Neutrophil (primary cell): ENCODE results near the gene SMAD2.

Experiments
- H3K27ac ChIP-seq: fragments of 200-600 bp; sonication (generic); 2 replicates; pipeline ENCODE4 v1.5.1; 2016; ENCODE audit warnings: mild to moderate bottlenecking, moderate library complexity
- H3K27me3 ChIP-seq: fragments of 200-600 bp; sonication (generic); 2 replicates; pipeline ENCODE4 v1.6.0; 2016; ENCODE audit warnings: mild to moderate bottlenecking
- H3K36me3 ChIP-seq: fragments of 200-600 bp; sonication (generic); 2 replicates; pipeline ENCODE4 v1.5.1; 2017
- H3K4me1 ChIP-seq, 2 experiments: fragments of 200-600 bp in 1 of 2; sonication (generic) in 1 of 2; 1 replicate in 1 of 2; 2 replicates in 1 of 2; pipeline versions ENCODE4 v1.5.1 to v1.6.1; 2013 to 2016; ENCODE audit warnings: low read depth in 1 of 2, low read length in 1 of 2, mild to moderate bottlenecking in 1 of 2, moderate library complexity in 1 of 2; ENCODE audit not compliant: control insufficient read depth in 1 of 2, insufficient read depth in 1 of 2
- H3K4me3 ChIP-seq, 2 experiments: fragments of 200-600 bp in 1 of 2; sonication (generic) in 1 of 2; 1 replicate in 1 of 2; 2 replicates in 1 of 2; pipeline ENCODE4 v1.5.1; 2013 to 2016; ENCODE audit warnings: low read depth in 1 of 2, low read length in 1 of 2, mild to moderate bottlenecking in 1 of 2, moderate library complexity in 1 of 2
- H3K9me3 ChIP-seq: fragments of 200-600 bp; sonication (generic); 2 replicates; pipeline ENCODE4 v1.5.1; 2016
- TF ChIP-seq, protein P1 (sequence below): fragments of 200-600 bp; sonication (generic); IDR thresholded peaks from 2 replicates; pipeline ENCODE4 v1.5.1; 2016; ENCODE audit warnings: antibody characterized with exemption

SMAD2 gene

DNA sequence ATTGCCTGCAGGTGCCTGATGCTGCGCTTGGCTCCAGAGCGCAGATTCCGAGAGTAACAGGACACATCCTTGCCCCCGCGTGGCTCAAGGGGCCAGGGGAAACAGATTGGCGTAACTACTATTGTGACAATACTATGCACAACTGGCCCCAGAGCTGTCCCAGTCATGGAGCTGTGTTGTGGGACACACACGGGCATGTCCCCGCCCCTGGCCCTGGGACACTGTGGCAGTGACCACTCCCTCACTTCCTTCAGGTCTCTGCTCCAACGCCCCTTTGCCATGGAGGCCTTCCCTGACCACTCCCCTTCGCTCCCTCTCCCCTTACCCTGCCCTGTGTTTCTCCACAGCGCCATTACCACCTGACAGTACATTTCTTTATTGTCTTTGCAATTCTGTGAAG, 132.1 kb downstream of the SMAD2 start:
- Histone ChIP-seq H3K4me1 (no peaks in the 10 kb centered on the region), H3K27me3 (no peaks in the 10 kb centered on the region), H3K4me3 (no peak overlapping the region), H3K27ac (no peak overlapping the region), H3K9me3 (no peaks in the 10 kb centered on the region), H3K36me3 (no peaks in the 10 kb centered on the region)
- TF ChIP-seq, protein P1, sequence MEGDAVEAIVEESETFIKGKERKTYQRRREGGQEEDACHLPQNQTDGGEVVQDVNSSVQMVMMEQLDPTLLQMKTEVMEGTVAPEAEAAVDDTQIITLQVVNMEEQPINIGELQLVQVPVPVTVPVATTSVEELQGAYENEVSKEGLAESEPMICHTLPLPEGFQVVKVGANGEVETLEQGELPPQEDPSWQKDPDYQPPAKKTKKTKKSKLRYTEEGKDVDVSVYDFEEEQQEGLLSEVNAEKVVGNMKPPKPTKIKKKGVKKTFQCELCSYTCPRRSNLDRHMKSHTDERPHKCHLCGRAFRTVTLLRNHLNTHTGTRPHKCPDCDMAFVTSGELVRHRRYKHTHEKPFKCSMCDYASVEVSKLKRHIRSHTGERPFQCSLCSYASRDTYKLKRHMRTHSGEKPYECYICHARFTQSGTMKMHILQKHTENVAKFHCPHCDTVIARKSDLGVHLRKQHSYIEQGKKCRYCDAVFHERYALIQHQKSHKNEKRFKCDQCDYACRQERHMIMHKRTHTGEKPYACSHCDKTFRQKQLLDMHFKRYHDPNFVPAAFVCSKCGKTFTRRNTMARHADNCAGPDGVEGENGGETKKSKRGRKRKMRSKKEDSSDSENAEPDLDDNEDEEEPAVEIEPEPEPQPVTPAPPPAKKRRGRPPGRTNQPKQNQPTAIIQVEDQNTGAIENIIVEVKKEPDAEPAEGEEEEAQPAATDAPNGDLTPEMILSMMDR: no peak

DNA sequence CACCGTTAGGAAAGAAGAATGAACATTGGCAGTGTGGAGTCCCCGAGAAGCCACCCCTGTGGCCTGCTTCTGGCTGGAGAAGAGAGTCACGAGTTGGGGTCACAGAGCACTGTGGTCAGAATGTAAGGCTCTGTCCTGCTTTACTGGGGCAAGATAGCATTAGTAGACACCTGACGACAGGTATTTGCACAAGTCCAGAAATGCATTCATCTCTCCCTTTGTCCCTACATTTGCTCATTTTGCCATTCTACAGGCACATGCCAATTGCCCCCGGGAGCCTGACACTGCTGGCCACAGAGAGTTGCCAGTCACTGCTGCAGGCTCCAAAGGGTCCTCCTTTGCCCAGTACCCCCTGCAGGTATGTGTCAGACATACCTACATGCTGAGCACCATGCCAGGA, 133.3 kb downstream of the SMAD2 start:
- Histone ChIP-seq H3K9me3 (no peaks in the 10 kb centered on the region), H3K4me1 (no peaks in the 10 kb centered on the region), H3K27ac (no peak overlapping the region), H3K36me3 (no peaks in the 10 kb centered on the region), H3K27me3 (no peaks in the 10 kb centered on the region), H3K4me3 (no peak overlapping the region)
- TF ChIP-seq, protein P1: no peak

DNA sequence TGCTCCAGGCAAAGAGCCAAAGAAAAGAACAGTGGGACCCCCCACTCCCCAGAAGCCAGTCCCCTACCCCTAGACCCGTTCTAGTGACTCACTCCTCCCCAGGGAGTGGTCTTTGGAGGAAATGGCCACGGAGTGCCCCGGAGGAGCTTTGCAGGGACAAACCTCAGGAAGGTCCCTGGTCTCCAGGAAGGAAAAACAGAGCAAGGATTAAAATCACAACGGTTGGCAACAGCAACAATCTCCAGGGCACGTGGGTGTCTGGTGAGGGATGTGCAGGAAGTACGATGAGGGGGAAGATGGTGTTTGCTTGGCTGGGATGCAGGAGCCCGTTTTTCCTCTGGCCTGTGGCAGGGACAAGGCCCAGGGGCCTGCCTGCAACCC, 135.0 kb downstream of the SMAD2 start:
- Histone ChIP-seq H3K9me3 (no peaks in the 10 kb centered on the region), H3K27ac (no peak overlapping the region), H3K4me1 (no peaks in the 10 kb centered on the region), H3K36me3 (no peaks in the 10 kb centered on the region), H3K4me3 (no peak overlapping the region), H3K27me3 (no peaks in the 10 kb centered on the region)
- TF ChIP-seq, protein P1: no peak

DNA sequence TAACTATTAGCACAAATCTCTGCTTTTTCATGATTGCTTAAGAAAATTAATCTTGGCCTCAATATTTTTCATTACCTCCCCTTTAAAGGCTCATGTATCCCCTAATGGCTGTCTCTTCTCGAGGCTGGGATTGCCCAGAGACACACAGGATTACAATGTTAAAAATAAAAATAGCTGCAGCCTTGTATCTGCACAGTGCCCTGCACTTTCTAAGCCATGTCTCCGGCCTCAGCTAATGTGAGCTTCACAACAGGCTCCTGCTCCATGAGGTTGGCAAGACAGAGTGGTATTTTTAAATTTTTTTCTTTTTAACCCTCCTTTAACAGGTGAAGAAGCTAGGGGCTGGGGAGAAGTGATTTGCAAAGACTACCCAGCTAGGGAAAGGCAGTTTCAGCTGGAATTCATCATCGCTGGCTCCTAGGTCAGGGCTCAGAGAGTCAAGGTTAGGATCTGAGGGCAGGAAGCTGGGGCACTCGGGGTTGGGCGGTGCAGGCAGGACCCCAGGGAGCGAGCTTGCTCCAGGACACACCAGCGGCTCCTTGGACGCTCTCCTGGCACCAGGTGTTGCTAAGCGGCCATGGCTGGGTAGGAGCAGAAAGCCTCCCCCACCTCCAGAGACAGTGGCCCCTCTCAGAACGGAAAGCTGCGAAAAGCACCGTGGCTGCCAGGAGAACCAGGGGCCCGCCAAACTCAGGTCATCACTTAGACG, 135.6 kb downstream of the SMAD2 start:
- Histone ChIP-seq H3K4me1 (no peaks in the 10 kb centered on the region), H3K27ac (no peak overlapping the region), H3K27me3 (no peaks in the 10 kb centered on the region), H3K9me3 (no peaks in the 10 kb centered on the region), H3K36me3 (no peaks in the 10 kb centered on the region), H3K4me3 (no peak overlapping the region)
- TF ChIP-seq, protein P1: no peak

DNA sequence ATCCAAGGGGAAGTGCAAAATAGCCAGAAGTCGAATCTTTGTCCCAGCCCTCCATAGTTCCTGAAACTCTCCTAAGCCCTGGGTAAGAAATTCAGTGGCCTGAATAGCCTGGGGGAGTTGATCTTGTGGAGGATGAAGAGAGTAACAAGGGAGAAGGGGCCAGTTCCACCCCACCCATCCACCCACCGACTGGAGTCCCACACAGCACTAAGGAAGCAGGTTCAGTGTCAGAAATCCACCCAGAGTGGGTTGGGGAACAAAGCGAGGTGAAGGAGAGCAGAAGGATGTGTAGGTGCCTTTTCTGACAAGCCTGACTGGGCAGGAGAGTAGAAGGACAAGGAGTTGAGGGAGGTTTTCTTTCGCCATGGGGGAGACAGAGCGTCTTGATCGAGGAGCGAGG, 136.8 kb downstream of the SMAD2 start:
- no peak overlapping the region for H3K4me3 ChIP-seq
- TF ChIP-seq, protein P1: no peak
- no peaks in the 10 kb centered on the region for H3K27me3 ChIP-seq
- H3K9me3 ChIP-seq: no peaks in the 10 kb centered on the region
- H3K4me1 ChIP-seq: no peaks in the 10 kb centered on the region
- H3K36me3 ChIP-seq: no peaks in the 10 kb centered on the region
- no peak overlapping the region for H3K27ac ChIP-seq
